Lung (tissue), 12 donors: Measurements from ENCODE around the gene COL15A1. TPM values are rescaled to one million over a fixed set of nuclear protein-coding genes. Genes with fewer than 3 reads are reported as not detected.

Experiments
- ATAC-seq: fragments of 200-7000 bp; cut with Tn5 transposase; one replicate; pipeline ENCODE4 v1.9.1; 2020; ENCODE audit warnings: moderate number of reproducible peaks; ENCODE audit not compliant: insufficient read depth, low FRiP score
- DNase-seq, 3 donors: peaks; one replicate each; pipeline ENCODE4 v3.0.0-alpha.2; 2013 to 2017
- H3K27ac ChIP-seq, 2 donors: one replicate each; pipeline ENCODE4 v1.5.1; 2013; ENCODE audit warnings: mild to moderate bottlenecking in 2 of 2, moderate library complexity in 2 of 2, control low read depth in 1 of 2, inconsistent platforms in 1 of 2, low read depth in 1 of 2, low read length in 1 of 2
- H3K27me3 ChIP-seq, 3 donors: one replicate each; pipeline ENCODE4 v1.5.1; 2013; ENCODE audit warnings: low read length in 2 of 3; ENCODE audit not compliant: control insufficient read depth in 3 of 3, insufficient read depth in 3 of 3
- H3K36me3 ChIP-seq, 4 donors: one replicate each; pipeline ENCODE4 v1.5.1; 2013; ENCODE audit warnings: low read length in 4 of 4, mild to moderate bottlenecking in 1 of 4, moderate library complexity in 1 of 4; ENCODE audit not compliant: control insufficient read depth in 4 of 4, insufficient read depth in 4 of 4
- H3K4me1 ChIP-seq, 5 donors: one replicate each; pipeline ENCODE4 v1.5.1; 2013; ENCODE audit warnings: low read length in 5 of 5, mild to moderate bottlenecking in 2 of 5, moderate library complexity in 1 of 5; ENCODE audit not compliant: control insufficient read depth in 5 of 5, insufficient read depth in 5 of 5
- H3K4me3 ChIP-seq: one replicate; pipeline ENCODE4 v1.5.1; 2013; ENCODE audit warnings: mild to moderate bottlenecking, control low read depth, moderate library complexity
- H3K9ac ChIP-seq, 2 donors: one replicate each; pipeline ENCODE4 v1.5.1; 2013; ENCODE audit warnings: low read length in 2 of 2, control low read depth in 1 of 2; ENCODE audit not compliant: insufficient read depth in 1 of 2
- H3K9me3 ChIP-seq, 4 donors: one replicate each; pipeline ENCODE4 v1.5.1; 2013; ENCODE audit warnings: low read length in 3 of 4, mild to moderate bottlenecking in 1 of 4, moderate library complexity in 1 of 4; ENCODE audit not compliant: control insufficient read depth in 4 of 4, insufficient read depth in 3 of 4
- WGBS, 2 donors: extraction: QIAGEN DNeasy Blood & Tissue Kit; methylation state at CpG; one replicate each; pipeline ENCODE4 v1.1.7; 2013; 5-methylcytosine and 5-hydroxymethylcytosine counted together
- polyA plus RNA-seq, 2 donors: library from polyadenylated mRNA; stranded (reverse); fragments of 200-250 nt; gene quantifications; one replicate each; pipeline ENCODE4 v1.2.1, GENCODE V29; 2013
- total RNA-seq, 2 donors: library from RNA; depleted of rRNA in 1 of 2; stranded (reverse); fragments of >200 nt in 1 of 2; gene quantifications; one replicate each; pipeline ENCODE4 v1.2.1, GENCODE V29; 2014 to 2021
- TF ChIP-seq, protein P1 (sequence below): IDR thresholded peaks from 2 replicates; pipeline ENCODE4 v1.5.1; 2012; ENCODE audit warnings: mild to moderate bottlenecking; ENCODE audit errors: control extremely low read depth, extremely low read depth
- donor health status: control.
- donor health status: control.
- donor health status: Bipolar disorder and iron deficiency.
- donor health status: healthy.
- donor health status: DM: yes; HTN: yes; CAD: no.

The COL15A1 gene
- total and polyA plus RNA-seq, 4 donors: 2.9 to 40.5 (median 8.5) TPM

DNA sequence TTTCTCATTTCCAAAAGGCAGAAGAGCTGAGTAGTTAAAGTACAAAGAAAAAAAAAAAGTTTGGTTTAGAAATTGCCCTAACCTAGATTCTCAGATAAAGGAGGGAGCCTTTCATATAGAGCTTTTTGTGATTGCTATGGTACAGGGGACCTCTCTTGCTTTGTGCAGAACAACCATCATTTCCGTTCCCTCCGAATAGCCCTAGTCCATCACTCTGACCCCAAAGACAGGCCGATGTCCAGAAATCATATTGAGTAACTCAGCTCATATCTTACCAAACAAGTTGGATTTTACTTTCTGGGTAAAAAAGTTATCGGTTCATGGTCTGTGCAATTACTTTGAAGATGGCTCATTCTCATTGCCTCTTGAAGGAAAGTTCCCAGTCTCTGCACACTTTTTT, 36.7 kb upstream of the COL15A1 start:
- TF ChIP-seq, protein P1, sequence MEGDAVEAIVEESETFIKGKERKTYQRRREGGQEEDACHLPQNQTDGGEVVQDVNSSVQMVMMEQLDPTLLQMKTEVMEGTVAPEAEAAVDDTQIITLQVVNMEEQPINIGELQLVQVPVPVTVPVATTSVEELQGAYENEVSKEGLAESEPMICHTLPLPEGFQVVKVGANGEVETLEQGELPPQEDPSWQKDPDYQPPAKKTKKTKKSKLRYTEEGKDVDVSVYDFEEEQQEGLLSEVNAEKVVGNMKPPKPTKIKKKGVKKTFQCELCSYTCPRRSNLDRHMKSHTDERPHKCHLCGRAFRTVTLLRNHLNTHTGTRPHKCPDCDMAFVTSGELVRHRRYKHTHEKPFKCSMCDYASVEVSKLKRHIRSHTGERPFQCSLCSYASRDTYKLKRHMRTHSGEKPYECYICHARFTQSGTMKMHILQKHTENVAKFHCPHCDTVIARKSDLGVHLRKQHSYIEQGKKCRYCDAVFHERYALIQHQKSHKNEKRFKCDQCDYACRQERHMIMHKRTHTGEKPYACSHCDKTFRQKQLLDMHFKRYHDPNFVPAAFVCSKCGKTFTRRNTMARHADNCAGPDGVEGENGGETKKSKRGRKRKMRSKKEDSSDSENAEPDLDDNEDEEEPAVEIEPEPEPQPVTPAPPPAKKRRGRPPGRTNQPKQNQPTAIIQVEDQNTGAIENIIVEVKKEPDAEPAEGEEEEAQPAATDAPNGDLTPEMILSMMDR: no peak
- Histone ChIP-seq H3K27me3 (no peaks in the 10 kb centered on the region), H3K4me1 (peaks cover 3 to 24% (median 6%) of the 10 kb centered on the region in 5 donors), H3K9ac (no peak overlapping the region), H3K27ac (no peak overlapping the region), H3K36me3 (no peaks in the 10 kb centered on the region), H3K4me3 (no peak overlapping the region), H3K9me3 (peaks cover 0 to 2% (median 0%) of the 10 kb centered on the region in 4 donors)
- WGBS, 2 donors: 77 to 85% methylated on average over 4 of the region's 4 CpGs
- ATAC-seq (no peak), DNase-seq (peak in 1 of 3 donors; percentile 33)

DNA sequence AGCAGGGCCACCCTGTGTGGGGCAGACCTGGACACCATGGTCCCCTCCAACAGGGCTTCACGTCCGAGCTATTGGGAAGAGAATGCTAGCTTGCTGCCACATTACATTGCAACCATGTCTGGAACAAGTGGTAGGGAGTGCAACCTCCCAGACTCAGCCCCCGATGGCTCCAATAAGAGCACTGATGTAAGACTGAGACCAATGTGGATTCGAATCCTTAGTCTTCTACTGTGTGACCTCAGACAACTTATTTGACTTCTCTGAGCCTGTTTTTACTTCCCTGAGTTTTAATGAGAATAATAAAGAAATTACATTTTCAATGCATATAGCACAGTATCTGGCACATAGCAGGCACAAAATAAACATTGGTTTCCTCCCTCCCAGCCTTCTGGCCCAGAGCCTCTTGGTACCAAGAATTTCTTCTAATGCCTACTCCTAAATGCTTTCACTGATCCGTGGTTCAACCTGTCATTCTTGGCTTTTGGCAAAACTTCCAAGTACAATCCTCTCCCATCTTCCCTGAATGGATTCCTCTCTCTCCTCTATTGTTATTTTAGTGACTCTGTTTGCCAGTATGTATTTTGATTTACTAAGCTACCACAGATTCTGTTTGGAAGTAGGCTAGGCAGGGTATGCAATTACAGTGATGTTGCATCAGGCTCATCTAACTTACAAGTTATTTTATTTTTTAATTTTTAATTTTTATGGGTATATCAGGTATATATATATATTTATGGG, 34.6 kb upstream of the COL15A1 start:
- no peak for DNase-seq
- no peak for ATAC-seq
- Histone ChIP-seq H3K27ac (peak overlapping the region; percentile 37 to 83), H3K36me3 (no peaks in the 10 kb centered on the region), H3K4me1 (peaks cover 3 to 24% (median 6%) of the 10 kb centered on the region in 5 donors), H3K4me3 (no peak overlapping the region), H3K27me3 (no peaks in the 10 kb centered on the region), H3K9me3 (peaks cover 0 to 2% (median 0%) of the 10 kb centered on the region in 4 donors), H3K9ac (no peak overlapping the region)
- 61 to 78% methylated on average over 5 of the region's 5 CpGs for WGBS, 2 donors
- TF ChIP-seq, protein P1: no peak

DNA sequence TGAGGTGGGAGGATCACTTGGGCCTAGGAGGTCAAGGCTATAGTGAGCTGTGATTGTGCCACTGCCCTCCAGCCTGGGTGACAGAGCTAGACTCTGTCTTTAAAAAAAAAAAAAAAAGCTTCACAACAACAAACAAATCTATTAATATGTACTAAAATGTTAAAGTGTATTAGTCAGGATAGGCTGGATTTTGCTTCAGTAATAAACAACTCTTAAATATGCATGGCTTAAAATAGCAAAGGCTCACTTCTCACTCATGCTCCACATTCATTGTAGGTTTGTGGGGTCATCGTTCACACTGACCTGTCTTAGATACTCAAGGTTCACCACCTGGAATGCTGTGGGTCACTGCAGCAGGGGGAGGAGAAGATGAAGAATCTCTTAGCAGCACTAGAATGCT, 33.8 kb upstream of the COL15A1 start:
- DNase-seq (no peak), ATAC-seq (no peak)
- Histone ChIP-seq H3K36me3 (no peaks in the 10 kb centered on the region), H3K9me3 (no peaks in the 10 kb centered on the region), H3K27me3 (no peaks in the 10 kb centered on the region), H3K4me3 (no peak overlapping the region), H3K4me1 (peaks cover 3 to 24% (median 6%) of the 10 kb centered on the region in 5 donors), H3K27ac (no peak overlapping the region), H3K9ac (no peak overlapping the region)
- whole genome bisulfite sequencing, 2 donors: 94% methylated on average over 1 of the region's 1 CpG
- TF ChIP-seq, protein P1: no peak
